ENCODE data around the gene KRT16.

The KRT16 gene

GRCh38 chr17:41594363-41594915, 18.1 kb downstream of the KRT16 start:
- DNase-seq: no peak
- 76% methylated on average over 2 of the region's 3 CpGs for WGBS (ENCODE audit: insufficient coverage)
- ChIA-PET CTCF (interaction anchor here (1.1 to 1.4 kb wide), 2 partner anchors 29 to 54 kb away, joined by 3 read pairs; no protein-coding TSS in a partner anchor), POLR2A (no interaction called here)
- no peaks in the 10 kb centered on the region for H3K4me1 ChIP-seq (ENCODE audit: control extremely low read depth in 1 of 4, control insufficient read depth in 4 of 4, insufficient read depth in 4 of 4, low read length in 3 of 4)
- H3K4me3 ChIP-seq (ENCODE audit: control insufficient read depth in 1 of 7, extremely low read depth in 1 of 7, insufficient read depth in 4 of 7, low read depth in 2 of 7, low read length in 6 of 7): no peak overlapping the region
- H3K27ac ChIP-seq (ENCODE audit: insufficient read depth in 1 of 2, low read depth in 1 of 2, low read length in 2 of 2, poor library complexity in 1 of 2, severe bottlenecking in 2 of 2): no peak overlapping the region
- H3K36me3 ChIP-seq (ENCODE audit: control insufficient read depth in 4 of 4, insufficient read depth in 4 of 4, low read length in 3 of 4): no peaks in the 10 kb centered on the region
- H3K9me3 ChIP-seq (ENCODE audit: control extremely low read depth in 1 of 5, control insufficient read depth in 4 of 5, insufficient read depth in 2 of 5, low read depth in 1 of 5, low read length in 4 of 5): no peaks in the 10 kb centered on the region
- peaks cover 0 to 3% (median 0%) of the 10 kb centered on the region in 5 experiments for H3K27me3 ChIP-seq (replicated peaks in 2 of 5; ENCODE audit: control insufficient read depth in 4 of 5, insufficient read depth in 5 of 5, low read length in 4 of 5)

- Histone ChIP-seq H3K36me3 (ENCODE audit: control insufficient read depth in 4 of 4, insufficient read depth in 4 of 4, low read length in 3 of 4) (no peaks in the 10 kb centered on the region), H3K4me1 (ENCODE audit: control extremely low read depth in 1 of 4, control insufficient read depth in 4 of 4, insufficient read depth in 4 of 4, low read length in 3 of 4) (no peaks in the 10 kb centered on the region), H3K27ac (ENCODE audit: insufficient read depth in 1 of 2, low read depth in 1 of 2, low read length in 2 of 2, poor library complexity in 1 of 2, severe bottlenecking in 2 of 2) (no peak overlapping the region), H3K9me3 (ENCODE audit: control extremely low read depth in 1 of 5, control insufficient read depth in 4 of 5, insufficient read depth in 2 of 5, low read depth in 1 of 5, low read length in 4 of 5) (no peaks in the 10 kb centered on the region), H3K27me3 (replicated peaks in 2 of 5; ENCODE audit: control insufficient read depth in 4 of 5, insufficient read depth in 5 of 5, low read length in 4 of 5) (peaks cover 0 to 3% (median 0%) of the 10 kb centered on the region in 5 experiments), H3K4me3 (ENCODE audit: control insufficient read depth in 1 of 7, extremely low read depth in 1 of 7, insufficient read depth in 4 of 7, low read depth in 2 of 7, low read length in 6 of 7) (no peak overlapping the region)
- CTCF ChIA-PET: no interaction called here
- 86% methylated on average over 5 of the region's 8 CpGs for WGBS (ENCODE audit: insufficient coverage)
- POLR2A ChIA-PET: no interaction called here
- DNase-seq: no peak
Observed at GRCh38 chr17:41593306-41593981, 19.1 kb downstream of the KRT16 start.

- ChIA-PET POLR2A (no interaction called here), CTCF (no interaction called here)
- WGBS (ENCODE audit: insufficient coverage): 93% methylated on average over 9 of the region's 12 CpGs
Observed at GRCh38 chr17:41592601-41593305, 19.8 kb downstream of the KRT16 start.

GRCh38 chr17:41589301-41589700, 23.3 kb downstream of the KRT16 start:
- no peaks in the 10 kb centered on the region for H3K36me3 ChIP-seq (ENCODE audit: control insufficient read depth in 4 of 4, insufficient read depth in 4 of 4, low read length in 3 of 4)
- ChIA-PET POLR2A (no interaction called here), CTCF (interaction anchor here (0.8 kb wide), 1 partner anchor 39 kb away, joined by 3 read pairs; no protein-coding TSS in a partner anchor)
- WGBS (ENCODE audit: insufficient coverage): 60% methylated on average over 2 of the region's 3 CpGs
- DNase-seq: no peak
- H3K27ac ChIP-seq (ENCODE audit: insufficient read depth in 1 of 2, low read depth in 1 of 2, low read length in 2 of 2, poor library complexity in 1 of 2, severe bottlenecking in 2 of 2): no peak overlapping the region
- no peak overlapping the region for H3K4me3 ChIP-seq (ENCODE audit: control insufficient read depth in 1 of 7, extremely low read depth in 1 of 7, insufficient read depth in 4 of 7, low read depth in 2 of 7, low read length in 6 of 7)
- no peaks in the 10 kb centered on the region for H3K9me3 ChIP-seq (ENCODE audit: control extremely low read depth in 1 of 5, control insufficient read depth in 4 of 5, insufficient read depth in 2 of 5, low read depth in 1 of 5, low read length in 4 of 5)
- H3K4me1 ChIP-seq (ENCODE audit: control extremely low read depth in 1 of 4, control insufficient read depth in 4 of 4, insufficient read depth in 4 of 4, low read length in 3 of 4): no peaks in the 10 kb centered on the region
- H3K27me3 ChIP-seq (replicated peaks in 2 of 5; ENCODE audit: control insufficient read depth in 4 of 5, insufficient read depth in 5 of 5, low read length in 4 of 5): peaks cover 0 to under 1% (median 0%) of the 10 kb centered on the region in 5 experiments

More at GRCh38 chr17:41592601-41593305, 19.8 kb downstream of the KRT16 start:
- no peak for DNase-seq
- Histone ChIP-seq H3K27ac (ENCODE audit: insufficient read depth in 1 of 2, low read depth in 1 of 2, low read length in 2 of 2, poor library complexity in 1 of 2, severe bottlenecking in 2 of 2) (no peak overlapping the region), H3K27me3 (replicated peaks in 2 of 5; ENCODE audit: control insufficient read depth in 4 of 5, insufficient read depth in 5 of 5, low read length in 4 of 5) (peaks cover 0 to 3% (median 0%) of the 10 kb centered on the region in 5 experiments), H3K36me3 (ENCODE audit: control insufficient read depth in 4 of 4, insufficient read depth in 4 of 4, low read length in 3 of 4) (no peaks in the 10 kb centered on the region), H3K9me3 (ENCODE audit: control extremely low read depth in 1 of 5, control insufficient read depth in 4 of 5, insufficient read depth in 2 of 5, low read depth in 1 of 5, low read length in 4 of 5) (no peaks in the 10 kb centered on the region), H3K4me3 (ENCODE audit: control insufficient read depth in 1 of 7, extremely low read depth in 1 of 7, insufficient read depth in 4 of 7, low read depth in 2 of 7, low read length in 6 of 7) (no peak overlapping the region), H3K4me1 (ENCODE audit: control extremely low read depth in 1 of 4, control insufficient read depth in 4 of 4, insufficient read depth in 4 of 4, low read length in 3 of 4) (no peaks in the 10 kb centered on the region)

- Histone ChIP-seq H3K27ac (ENCODE audit: insufficient read depth in 1 of 2, low read depth in 1 of 2, low read length in 2 of 2, poor library complexity in 1 of 2, severe bottlenecking in 2 of 2) (no peak overlapping the region), H3K36me3 (ENCODE audit: control insufficient read depth in 4 of 4, insufficient read depth in 4 of 4, low read length in 3 of 4) (no peaks in the 10 kb centered on the region), H3K4me1 (ENCODE audit: control extremely low read depth in 1 of 4, control insufficient read depth in 4 of 4, insufficient read depth in 4 of 4, low read length in 3 of 4) (no peaks in the 10 kb centered on the region), H3K4me3 (ENCODE audit: control insufficient read depth in 1 of 7, extremely low read depth in 1 of 7, insufficient read depth in 4 of 7, low read depth in 2 of 7, low read length in 6 of 7) (no peak overlapping the region), H3K9me3 (ENCODE audit: control extremely low read depth in 1 of 5, control insufficient read depth in 4 of 5, insufficient read depth in 2 of 5, low read depth in 1 of 5, low read length in 4 of 5) (no peaks in the 10 kb centered on the region), H3K27me3 (replicated peaks in 2 of 5; ENCODE audit: control insufficient read depth in 4 of 5, insufficient read depth in 5 of 5, low read length in 4 of 5) (no peaks in the 10 kb centered on the region)
- ChIA-PET POLR2A (interaction anchor here (0.6 kb wide), 1 partner anchor 807 kb away, joined by 3 read pairs; no protein-coding TSS in a partner anchor), CTCF (interaction anchor here (0.8 kb wide), 1 partner anchor 38 kb away, joined by 3 read pairs; no protein-coding TSS in a partner anchor)
- DNase-seq: no peak
- WGBS (ENCODE audit: insufficient coverage): no CpG with 5 or more reads among the region's 8 CpGs
Observed at GRCh38 chr17:41588126-41588810, 24.3 kb downstream of the KRT16 start.

- Histone ChIP-seq H3K27me3 (replicated peaks in 2 of 5; ENCODE audit: control insufficient read depth in 4 of 5, insufficient read depth in 5 of 5, low read length in 4 of 5) (no peaks in the 10 kb centered on the region), H3K36me3 (ENCODE audit: control insufficient read depth in 4 of 4, insufficient read depth in 4 of 4, low read length in 3 of 4) (no peaks in the 10 kb centered on the region), H3K9me3 (ENCODE audit: control extremely low read depth in 1 of 5, control insufficient read depth in 4 of 5, insufficient read depth in 2 of 5, low read depth in 1 of 5, low read length in 4 of 5) (no peaks in the 10 kb centered on the region), H3K27ac (ENCODE audit: insufficient read depth in 1 of 2, low read depth in 1 of 2, low read length in 2 of 2, poor library complexity in 1 of 2, severe bottlenecking in 2 of 2) (no peak within 1 kb of the TSS), H3K4me3 (ENCODE audit: control insufficient read depth in 1 of 7, extremely low read depth in 1 of 7, insufficient read depth in 4 of 7, low read depth in 2 of 7, low read length in 6 of 7) (no peak within 1 kb of the TSS), H3K4me1 (ENCODE audit: control extremely low read depth in 1 of 4, control insufficient read depth in 4 of 4, insufficient read depth in 4 of 4, low read length in 3 of 4) (no peaks in the 10 kb centered on the region)
- 88% methylated on average over 12 of the region's 15 CpGs for WGBS (ENCODE audit: insufficient coverage)
- CTCF ChIA-PET: no interaction called here
- POLR2A ChIA-PET: no interaction called here
- no peak for DNase-seq
Observed at GRCh38 chr17:41586863-41587495, 25.6 kb downstream of the KRT16 start, which contains the start of gene KRT14. TSS of gene KRT14 (minus strand) at chr17:41586895. CDS start at chr17:41586834, 61 bp downstream.
